LoVo (cell line): ENCODE data around the gene ANKH.

Experiments
- DNase-seq: peaks from one replicate; pipeline ENCODE4 v3.0.0-alpha.2; 2016; ENCODE audit warnings: low spot score

The ANKH gene

DNA sequence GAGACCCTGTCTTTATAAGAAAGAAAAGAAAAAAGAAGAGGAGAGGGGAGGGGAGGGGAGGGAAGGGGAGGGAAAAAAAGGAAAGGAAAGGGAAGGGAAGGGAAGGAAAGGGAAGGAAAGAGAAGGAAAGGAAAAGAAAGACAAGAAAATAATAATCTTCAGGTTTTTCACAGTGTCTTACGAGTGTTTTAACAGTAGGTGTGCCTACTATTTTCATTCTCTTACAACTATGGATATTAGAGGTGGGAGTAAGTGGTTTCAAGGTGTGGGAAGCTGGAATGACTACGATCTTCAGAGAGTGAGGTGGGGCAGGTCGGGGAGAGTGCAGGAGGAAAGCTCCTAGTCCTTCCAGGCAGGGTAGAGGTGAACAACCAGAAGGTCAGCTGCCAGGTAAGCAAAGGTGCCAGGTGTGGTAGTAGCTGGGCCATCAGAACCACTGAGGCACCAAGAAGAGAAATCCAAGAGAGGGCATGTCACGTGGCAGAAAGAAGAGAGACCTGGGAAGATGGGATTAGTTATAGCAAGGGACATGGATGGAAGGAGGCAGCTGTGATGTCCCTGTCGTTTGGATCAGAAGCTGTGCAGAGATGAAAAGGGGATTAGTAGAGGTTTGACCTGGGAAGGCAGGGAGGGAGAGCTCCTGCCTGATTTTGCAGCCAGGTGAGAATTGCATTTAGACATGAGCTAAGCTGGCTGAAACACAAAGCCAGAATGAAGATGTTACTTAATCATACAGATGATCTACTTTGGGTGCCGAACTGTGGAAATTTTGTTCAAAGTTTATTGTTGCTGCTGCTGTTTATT lies 111.6 kb downstream of the ANKH start:
- no peak for DNase-seq

DNA sequence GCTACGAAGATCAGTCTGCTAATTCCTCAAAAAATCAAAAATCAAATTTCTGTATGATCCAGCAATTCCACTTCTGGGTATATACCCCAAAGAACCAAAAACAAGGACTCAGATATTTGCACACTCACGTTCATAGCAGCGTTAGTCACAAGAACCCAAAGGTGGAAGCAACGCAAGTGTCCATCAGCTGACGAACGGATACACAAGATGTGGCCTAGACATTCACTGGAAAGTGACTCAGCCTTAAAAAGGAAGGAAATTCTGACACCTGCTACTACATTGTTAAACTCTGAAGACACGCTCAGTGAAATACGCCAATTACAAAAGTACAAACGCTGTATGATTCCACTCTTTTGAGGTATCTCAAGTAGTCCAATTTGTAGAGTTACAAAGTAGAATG lies 113.7 kb downstream of the ANKH start:
- no peak for DNase-seq

DNA sequence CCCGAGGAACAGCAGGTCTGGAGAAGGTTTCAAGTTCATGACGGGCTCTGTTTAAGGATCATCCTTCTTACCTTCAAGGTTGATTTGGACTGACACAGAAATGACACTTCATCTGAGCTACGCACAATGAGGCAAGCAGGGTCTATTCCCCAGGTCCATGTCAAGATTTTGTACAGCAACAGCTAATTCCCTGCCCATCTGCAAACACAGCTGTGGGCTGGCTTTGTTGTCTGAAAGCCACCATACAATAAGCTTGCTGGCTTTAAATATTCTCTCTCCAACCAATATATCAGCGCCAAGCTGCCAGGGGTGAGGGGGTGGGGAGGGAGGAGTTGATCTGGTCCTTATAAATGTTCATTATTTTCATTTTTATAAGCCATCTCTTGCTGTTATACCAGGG lies 115.1 kb downstream of the ANKH start:
- no peak for DNase-seq

DNA sequence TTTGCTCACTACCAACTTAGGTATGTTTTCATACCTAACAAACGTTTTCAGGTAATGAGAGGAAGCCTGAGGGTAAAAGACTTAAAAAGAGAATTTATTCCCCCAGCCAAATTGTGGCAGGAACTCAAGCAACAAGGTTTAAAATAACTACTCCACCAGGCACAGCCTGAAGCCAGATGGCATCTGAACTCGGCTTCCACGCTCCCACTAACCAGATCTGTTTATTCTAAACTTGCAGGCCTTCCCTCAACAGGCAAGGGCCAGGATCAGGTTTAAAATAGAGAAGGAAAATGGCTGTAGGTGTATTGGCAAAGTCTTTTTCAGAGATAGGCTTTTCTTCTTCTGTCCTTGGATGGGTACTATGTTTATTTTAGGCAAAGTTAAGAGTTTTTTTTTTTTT lies 117.6 kb downstream of the ANKH start:
- no peak for DNase-seq

DNA sequence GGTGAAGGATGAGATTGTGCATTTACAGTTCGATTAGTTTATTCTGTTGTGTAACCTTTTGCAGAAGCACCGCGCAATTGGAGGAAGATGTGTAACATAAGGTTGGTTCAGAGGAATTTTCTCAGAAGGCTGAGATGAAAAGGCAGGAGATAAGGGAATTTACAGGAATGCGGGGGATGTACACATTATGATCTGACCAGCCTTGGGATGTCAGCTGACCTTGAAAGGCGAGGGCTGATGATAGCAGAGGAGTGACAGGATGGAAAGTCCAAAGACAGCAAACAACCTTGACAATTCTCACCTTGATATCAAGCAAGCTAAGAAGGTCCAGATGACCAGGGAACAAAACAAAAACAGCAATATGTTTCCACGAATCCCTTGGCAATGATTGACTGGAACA lies 118.3 kb downstream of the ANKH start:
- DNase-seq: no peak

DNA sequence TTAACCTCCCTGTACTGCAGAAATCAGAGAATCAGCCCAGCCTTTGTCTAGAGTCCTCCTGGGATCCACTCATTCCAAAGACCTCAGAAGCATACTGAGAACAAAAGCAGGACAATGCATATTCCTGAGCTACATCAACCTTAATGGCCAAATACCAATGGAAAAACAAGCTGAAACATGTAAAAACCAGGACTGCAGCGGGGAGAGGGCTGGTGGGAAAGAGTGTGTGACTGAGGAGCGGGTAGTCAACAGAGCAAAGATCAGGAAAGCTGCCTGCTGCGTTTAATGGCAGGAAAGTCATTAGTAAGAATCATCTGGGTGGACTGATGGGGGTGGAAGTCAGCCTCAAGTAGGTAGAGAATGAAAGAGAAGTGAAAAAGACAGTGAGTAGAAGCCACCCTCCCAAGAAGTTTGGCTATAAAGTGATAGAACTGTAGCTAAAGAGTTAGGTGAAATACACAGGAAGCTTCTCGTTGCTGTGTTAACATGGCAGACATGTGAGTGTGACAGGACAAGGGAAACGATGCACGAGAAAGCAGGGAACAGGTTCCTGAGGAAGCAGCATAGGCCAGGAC lies 119.0 kb downstream of the ANKH start:
- no peak for DNase-seq

DNA sequence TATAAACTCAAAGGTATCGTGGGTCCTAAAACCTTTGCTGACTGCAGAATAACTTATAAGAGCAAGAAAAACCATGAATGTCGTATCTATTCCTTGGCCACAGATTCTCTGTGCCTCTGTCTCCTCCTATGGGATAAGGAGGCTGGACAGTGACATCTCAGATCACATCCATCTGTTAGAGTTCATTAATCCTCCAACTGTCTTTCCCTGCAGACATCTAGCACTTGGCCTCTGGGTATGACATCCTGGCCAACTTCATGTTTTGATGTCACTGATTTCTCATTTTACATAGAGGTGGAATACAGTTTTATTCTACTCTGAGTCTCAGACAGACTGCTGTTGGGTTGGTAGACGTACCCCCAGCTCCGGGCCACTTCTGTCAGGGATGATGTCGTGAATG lies 120.9 kb downstream of the ANKH start:
- DNase-seq: no peak

DNA sequence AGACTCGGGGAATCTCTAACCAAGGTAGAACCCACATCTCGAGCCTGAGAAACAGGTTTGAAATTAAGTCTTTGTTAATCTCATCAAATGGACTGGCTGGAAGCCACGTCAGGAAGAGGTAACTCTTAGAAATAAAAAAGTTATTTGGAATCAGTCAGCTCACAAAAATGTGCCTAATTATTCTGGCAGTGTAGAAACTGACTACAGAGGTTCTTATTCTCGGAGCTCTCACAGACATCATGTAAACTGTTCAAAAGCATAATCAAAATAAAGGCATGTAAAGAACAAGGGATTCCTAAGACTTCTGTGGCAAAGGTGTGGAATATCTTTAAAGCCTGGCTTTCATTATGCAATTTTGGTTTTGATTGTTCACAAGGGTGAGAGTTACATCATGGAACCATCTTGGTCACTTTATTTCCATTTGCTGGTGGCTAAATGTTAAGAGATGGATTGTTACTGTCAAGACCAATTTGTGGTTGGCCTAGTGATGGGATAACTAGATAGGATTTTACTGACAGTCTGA lies 121.9 kb downstream of the ANKH start:
- DNase-seq: no peak

DNA sequence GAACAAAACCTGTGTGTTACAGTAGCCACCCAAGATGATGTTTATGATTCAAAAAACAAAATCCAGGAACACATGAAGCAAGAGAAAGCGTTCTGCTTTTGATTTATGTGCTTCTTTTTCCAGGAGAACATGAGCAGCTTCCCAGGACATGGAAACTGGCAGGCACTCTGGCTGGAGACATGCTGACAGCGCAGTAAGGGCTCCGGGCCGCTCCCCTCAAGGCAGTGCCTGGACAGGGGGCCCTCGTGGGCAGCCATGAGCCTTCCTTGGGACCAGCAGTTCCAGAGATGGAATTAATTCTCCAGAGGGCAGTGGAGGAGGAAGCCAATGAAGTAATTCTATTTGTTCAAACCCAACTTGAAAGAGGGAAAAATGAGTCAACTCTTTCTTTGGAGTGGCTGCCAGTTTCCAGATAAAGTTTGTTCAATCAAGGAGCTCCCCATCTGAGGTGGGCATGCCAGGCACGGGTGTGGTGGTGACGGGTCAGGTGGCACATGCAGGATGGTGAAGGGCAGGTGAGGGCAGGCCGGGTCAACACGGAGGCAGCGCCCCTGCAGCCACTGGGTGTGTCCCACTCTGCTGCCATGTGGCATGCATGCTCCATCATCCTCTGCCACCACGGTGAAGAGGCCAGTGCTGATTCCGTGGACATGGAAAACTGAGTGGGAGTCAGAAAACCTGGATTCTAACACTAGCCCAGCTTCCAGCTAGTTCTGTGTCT lies 123.2 kb downstream of the ANKH start:
- DNase-seq: no peak

DNA sequence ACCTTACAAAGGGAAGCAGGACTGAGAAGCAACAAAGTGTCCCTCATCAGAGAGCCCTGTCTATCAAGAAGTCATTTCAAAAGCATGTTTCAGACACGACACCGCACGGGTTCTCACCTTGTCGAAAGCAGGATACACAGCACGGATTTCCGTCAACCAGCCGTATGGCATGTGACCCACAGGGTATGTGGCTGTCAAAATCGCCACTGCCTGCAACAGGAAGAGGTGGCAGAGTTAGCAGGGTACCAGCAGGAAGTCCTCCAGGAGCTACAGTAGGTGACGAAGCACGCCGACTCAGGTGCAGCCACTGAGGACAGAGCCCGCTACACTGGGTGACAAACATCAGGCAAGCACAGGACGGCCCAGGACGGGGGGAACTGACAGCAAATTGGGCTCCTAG lies 125.8 kb downstream of the ANKH start:
- no peak for DNase-seq

DNA sequence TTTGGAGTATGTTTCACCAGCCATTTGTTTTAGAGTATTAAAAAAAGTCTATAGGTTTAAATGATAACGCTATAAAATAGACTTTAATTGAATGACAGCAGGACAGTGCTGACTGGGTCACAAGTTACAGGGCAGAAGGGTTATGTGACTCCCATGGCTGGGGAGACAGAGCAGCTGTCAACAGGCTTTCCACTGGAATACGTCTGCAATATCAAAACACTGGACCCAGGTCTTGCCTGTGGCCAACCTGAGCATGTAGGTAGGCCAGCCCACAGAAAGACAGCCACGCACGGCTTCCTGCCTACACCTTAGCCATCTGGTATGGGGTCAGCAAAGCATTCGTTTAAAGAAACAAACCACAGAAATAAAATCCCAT lies 126.4 kb downstream of the ANKH start:
- DNase-seq: no peak

DNA sequence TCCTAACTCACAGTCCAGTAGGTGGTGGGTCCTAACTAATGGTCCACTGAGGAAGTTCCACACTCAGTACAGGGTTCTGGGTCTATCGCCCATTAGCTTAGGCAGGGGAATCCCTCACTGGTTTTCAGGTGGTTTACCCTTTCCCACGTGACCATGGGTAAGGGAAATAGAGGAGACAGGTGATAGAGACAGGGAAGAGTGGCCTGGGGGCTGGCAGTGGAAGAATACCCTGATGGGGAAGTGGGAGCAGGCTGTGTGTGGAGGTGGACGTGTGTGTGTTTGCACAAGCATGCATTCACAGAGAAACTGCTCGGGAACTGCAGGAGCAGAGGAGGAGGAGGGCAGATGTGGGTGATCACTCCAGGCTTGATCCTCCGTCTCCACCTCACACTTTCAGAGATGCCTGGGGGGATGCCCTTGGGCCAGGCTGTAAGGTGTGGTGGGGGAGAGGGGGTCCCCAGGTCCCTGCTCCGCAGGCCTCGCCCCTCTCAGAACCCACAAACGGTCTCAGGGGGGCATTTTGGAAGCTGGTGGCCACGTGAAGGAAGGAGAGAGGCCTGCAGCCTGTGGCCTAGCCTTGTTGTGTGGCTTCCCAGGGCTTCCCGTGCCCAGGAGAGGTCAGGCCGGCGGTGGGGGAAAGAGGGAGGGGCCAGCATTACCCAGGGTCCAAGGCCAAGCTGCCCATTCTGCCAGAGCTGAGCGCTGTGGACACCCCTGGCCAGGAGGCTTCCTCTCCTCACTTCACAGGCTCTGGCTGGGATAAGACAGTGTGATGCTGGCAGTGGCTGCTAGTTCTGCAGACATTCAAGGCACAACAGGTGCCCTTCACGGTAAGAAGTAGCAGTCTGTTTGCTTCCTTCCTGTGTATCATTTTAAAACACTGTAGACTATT lies 127.0 kb downstream of the ANKH start:
- no peak for DNase-seq

DNA sequence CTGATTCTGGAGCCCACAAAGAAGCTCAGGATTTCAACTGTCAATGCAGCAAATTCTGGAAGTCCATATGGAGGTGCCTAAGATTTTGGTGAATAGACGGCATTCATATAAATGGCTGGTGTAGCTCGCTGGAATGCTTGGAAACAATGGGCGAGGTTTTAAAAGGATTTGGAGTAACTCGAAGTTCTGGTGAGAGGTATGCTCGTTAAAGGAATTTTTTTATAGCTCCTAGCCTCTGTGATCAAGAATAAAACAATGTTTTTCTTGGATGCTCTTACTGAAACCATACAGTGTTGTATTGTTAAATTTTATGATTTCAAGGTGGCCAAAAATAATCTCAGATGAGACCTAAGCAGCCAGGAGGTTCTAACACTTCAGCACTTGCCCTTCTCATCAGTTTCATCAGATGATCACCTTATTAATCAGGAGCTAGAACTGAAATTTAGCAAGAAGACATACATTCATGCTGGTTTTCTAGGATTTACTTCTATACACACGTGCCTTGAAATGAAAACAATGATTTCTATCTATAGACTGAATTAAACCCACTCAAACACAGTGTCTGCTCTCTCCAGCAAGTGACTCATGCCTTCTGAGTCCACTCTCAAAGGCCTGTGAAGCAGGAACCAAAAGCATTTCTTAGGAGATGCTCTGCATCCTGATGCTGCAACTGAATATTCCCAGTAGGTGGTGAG lies 127.8 kb downstream of the ANKH start:
- DNase-seq: peak; percentile 44

DNA sequence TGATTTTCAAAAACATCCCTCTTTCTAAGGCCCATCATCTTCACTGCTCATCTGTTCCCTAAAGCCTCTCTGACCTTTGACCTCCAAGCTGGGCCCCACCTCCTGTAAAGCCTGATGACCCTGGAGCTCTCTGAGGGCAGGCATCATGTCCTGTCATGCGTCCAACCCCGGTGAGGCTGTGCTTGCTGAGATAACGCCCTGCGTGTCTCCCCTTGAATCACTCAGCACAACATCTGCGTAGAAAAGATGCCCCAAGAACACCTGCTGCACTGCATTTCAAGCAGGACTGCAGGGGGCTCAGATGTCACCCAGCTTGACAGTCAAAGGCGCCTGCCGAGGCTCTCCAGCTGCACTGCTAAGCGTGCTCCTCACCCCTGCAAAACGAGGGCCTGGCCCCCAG lies 129.1 kb downstream of the ANKH start:
- DNase-seq: no peak

DNA sequence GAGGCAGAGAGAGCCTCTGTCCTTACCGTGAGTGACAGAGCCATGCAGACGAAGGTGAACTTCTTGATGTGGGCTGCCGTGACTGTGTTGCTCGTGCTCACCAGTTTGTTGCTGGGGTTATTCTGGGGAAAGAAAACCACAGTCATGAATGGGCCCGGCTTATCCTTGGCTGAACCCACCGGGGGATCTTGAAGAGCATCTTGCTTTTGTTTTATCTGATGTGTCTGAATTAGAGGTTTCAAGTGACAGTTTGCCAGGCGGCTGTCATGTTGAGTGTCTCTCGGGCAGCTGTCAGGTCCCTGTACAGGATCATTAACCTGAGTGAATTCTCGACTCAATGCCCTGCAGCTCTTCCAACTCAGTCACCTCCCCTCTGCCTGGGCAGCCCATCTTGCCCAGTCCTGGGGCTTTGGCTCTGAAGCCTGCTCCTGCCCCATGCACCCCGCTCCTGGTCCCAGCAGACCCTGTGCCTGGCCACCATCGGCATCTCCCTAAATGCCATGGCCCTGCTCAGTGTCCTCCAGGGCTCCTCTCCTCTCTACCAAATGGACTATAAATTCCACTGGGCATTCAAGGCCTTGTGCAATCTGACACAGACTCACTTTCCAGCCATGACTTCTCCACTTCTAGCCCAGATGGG lies 129.7 kb downstream of the ANKH start:
- DNase-seq: no peak

DNA sequence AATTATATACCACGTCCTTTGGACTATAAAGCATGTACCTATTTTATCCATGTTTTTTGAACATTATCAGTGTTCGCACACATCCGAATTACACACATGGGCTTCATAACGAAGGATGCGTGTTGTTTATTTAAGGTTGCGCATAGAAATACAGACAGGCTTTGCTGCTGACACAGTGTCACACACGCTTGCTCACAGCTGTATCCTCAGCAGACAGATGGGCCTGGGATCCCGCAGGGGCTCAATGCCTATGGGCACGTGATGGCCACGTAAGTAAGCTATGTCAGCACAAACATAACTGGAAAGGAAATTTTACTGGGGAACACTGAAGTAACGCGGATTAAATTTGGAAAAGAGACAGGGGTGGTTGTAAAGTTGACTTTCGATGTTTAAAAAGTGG lies 130.4 kb downstream of the ANKH start:
- DNase-seq: no peak

DNA sequence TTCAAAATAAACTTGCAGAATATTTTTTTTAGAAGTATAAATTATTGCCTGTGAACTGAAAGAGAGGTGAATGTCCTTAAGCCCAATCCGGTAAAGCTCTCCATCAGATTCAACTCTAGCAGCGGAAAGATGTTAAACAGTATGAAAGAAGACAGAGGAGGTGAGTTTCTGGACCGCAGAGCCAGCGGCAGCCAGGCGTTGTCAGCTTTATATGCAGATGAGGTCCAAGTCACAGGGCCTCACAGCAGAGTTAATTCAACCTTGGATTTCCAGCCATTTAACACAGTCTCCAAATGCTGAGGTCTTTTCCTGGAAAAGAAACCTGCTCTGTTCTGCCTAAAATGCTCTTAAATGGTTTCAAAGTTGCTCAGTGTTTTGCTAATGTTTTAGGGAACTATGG lies 131.6 kb downstream of the ANKH start:
- no peak for DNase-seq

DNA sequence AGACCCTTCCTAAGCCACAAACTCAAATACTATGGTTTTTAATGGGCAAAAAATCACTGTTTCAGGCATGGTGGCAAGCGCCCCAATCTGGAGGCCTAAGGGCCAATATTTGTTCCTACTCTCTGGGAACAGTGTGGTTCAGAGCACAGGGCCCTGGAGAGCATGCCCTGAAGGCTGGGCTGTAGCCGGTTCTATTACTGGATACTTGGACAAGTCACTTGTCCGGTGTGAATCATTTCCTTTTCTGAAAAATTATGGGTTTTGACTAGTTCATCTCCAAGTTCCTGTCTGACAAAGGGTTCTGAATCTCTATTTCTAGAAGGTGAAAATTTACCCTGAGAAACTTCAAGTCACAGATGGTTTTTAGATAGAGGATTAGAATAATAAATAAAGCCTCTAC lies 132.0 kb downstream of the ANKH start:
- DNase-seq: no peak

DNA sequence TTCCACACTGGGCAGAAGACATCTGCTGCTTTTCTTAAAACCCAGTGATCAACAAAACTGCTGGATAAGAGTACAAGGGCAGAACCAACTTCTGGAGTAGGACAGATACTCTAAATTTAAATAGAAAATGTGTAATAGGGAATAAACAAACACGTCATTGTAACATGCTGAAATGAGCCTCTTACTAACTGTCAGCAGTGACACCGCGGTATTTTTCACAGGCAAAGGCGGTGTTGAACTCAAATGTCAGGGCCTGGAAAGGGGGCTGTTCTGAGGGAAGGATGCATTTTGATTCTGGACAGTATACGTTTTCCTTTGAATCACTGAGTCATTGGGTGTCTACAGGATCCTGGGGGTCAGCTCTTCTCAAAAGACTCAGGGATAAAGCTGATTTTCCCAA lies 133.5 kb downstream of the ANKH start:
- DNase-seq: no peak

DNA sequence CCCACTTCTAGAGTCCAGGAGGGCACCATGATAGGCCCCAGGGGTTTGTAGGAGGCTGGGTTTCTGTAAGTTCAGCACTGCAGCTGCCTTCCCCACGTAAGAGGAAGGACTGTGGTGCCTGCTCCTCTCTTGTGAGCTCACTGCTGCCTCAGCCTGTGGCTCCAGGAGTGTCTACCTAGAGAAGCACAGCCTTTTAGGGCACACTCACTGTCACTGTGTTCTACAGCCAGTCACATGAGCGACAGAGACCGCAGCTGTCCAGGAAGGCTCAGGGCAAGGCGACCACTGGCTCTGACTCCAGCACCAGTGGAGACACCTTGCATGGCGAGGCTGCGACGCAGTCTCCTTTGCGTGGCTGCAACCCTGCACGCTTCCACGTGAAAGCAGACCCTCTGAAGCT lies 134.3 kb downstream of the ANKH start:
- DNase-seq: no peak

DNA sequence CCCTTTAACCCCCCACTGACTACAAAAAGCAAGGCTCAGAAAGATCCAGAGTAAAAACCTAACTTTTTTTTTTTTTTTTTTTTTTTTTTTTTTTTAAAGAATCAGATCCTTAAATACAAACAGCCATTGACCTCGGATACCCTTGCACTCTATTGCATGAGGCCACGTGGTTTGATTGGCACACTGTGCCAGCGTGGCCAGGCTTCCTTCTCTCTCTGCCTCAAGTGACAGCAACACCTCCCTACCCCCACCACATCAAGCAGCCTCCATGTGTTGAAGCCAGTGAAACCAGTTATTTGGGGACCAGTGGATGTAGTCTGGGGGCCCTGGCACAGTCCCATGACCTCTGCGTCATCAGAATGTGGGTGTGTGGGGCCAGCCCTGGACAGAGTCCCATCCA lies 135.6 kb downstream of the ANKH start:
- no peak for DNase-seq
